ENCODE measurements around the gene FBXW10. TPM values are rescaled to one million over a fixed set of nuclear protein-coding genes. Genes with fewer than 3 reads are reported as not detected.
A peak's percentile ranks its signal among the peaks of the same experiment; 100 is the strongest.
"Not testable (repeated sequence)": the region's sequence is repeated elsewhere in the genome, so short reads cannot be mapped to it uniquely, and the experiment has no call there.

FBXW10 gene
- total RNA-seq, 4 donors from 2014 or later, result 0.09 to 0.19 TPM; not detected in 2

- DNase-seq; H3K4me1 ChIP-seq; H3K27me3 ChIP-seq; H3K36me3 ChIP-seq; H3K4me3 ChIP-seq; H3K27ac ChIP-seq; intact Hi-C loops (cut with DNase I); H3K9me3 ChIP-seq: not testable (repeated sequence)
- WGBS, 2 donors, result 80 to 94% methylated on average over 2 to 3 of the region's 6 CpGs
Measured at GRCh38 chr17:18760221-18760620, 16.4 kb downstream of the FBXW10 start.

- H3K4me3 ChIP-seq; H3K27me3 ChIP-seq; DNase-seq; H3K27ac ChIP-seq; H3K36me3 ChIP-seq; H3K9me3 ChIP-seq; H3K4me1 ChIP-seq; intact Hi-C loops (cut with DNase I): not testable (repeated sequence)
- 88 to 100% methylated on average over 1 of the region's 4 CpGs for WGBS, 2 donors
Measured at GRCh38 chr17:18770572-18770971, 26.7 kb downstream of the FBXW10 start.

GRCh38 chr17:18771066-18771465 is 27.2 kb downstream of the FBXW10 start:
- not testable (repeated sequence) for H3K9me3 ChIP-seq

GRCh38 chr17:18772471-18772870 is 28.6 kb downstream of the FBXW10 start:
- H3K9me3 ChIP-seq, result no peaks in the 10 kb centered on the region
- 70 to 81% methylated on average over 7 of the region's 7 CpGs for WGBS, 2 donors
- no peaks in the 10 kb centered on the region for H3K36me3 ChIP-seq
- no peaks in the 10 kb centered on the region for H3K4me1 ChIP-seq
- H3K27me3 ChIP-seq, result no peaks in the 10 kb centered on the region
- TF ChIP-seq POLR2A (IDR thresholded peaks at IDR 0.05), result no peak
- TF ChIP-seq CTCF (IDR thresholded peaks at IDR 0.05), result no peak
- H3K4me3 ChIP-seq, result no peak overlapping the region
- H3K27ac ChIP-seq, result no peak overlapping the region
- intact Hi-C loops (cut with DNase I), result no loop called here
- no peak for DNase-seq

More at GRCh38 chr17:18771066-18771465, 27.2 kb downstream of the FBXW10 start:
- 43 to 49% methylated on average over 4 of the region's 4 CpGs for WGBS, 2 donors
- H3K27me3 ChIP-seq; H3K27ac ChIP-seq; H3K4me1 ChIP-seq; intact Hi-C loops (cut with DNase I); H3K36me3 ChIP-seq; DNase-seq; H3K4me3 ChIP-seq: not testable (repeated sequence)

- 0% methylated on average over 1 of the region's 56 CpGs for WGBS, 2 donors
- Histone ChIP-seq H3K27ac (peak within 1 kb of the TSS; percentile 85 to 93 (median 91)), H3K4me1 (peaks cover 3 to 38% (median 4%) of the 10 kb centered on the region in 3 donors), H3K4me3 (peak within 1 kb of the TSS; percentile 40 to 78 (median 66))
- DNase-seq, result peak; percentile 92
- H3K27me3 ChIP-seq; H3K9me3 ChIP-seq; intact Hi-C loops (cut with DNase I); H3K36me3 ChIP-seq: not testable (repeated sequence)
- TF ChIP-seq POLR2A (IDR thresholded peaks at IDR 0.05), result peak in 3 of 4 donors; percentile 39 to 87 (median 55)
Measured at GRCh38 chr17:18780991-18781718, 37.3 kb downstream of the FBXW10 start, which contains the start of gene TVP23B. Gene TVP23B (plus strand): TSS chr17:18781183. CDS start chr17:18781294, 111 bp downstream.

GRCh38 chr17:18781805-18782204 is 38.0 kb downstream of the FBXW10 start:
- H3K9me3 ChIP-seq; DNase-seq; H3K36me3 ChIP-seq; intact Hi-C loops (cut with DNase I); H3K27me3 ChIP-seq: not testable (repeated sequence)
- Histone ChIP-seq H3K27ac (peak overlapping the region in 3 of 4 donors; percentile 85 to 93 (median 91)), H3K4me1 (peaks cover 3 to 38% (median 4%) of the 10 kb centered on the region in 3 donors), H3K4me3 (peak overlapping the region in 3 of 4 donors; percentile 60 to 78 (median 72))
- WGBS, 2 donors, result no CpG with 5 or more reads among the region's 5 CpGs

- H3K4me3 ChIP-seq; H3K9me3 ChIP-seq; H3K27me3 ChIP-seq; DNase-seq; H3K36me3 ChIP-seq; intact Hi-C loops (cut with DNase I): not testable (repeated sequence)
- H3K27ac ChIP-seq, result peak overlapping the region in 1 of 4 donors; percentile 2
- WGBS, 2 donors, result 86 to 95% methylated on average over 1 of the region's 1 CpG
- peaks cover 3 to 35% (median 4%) of the 10 kb centered on the region in 3 donors for H3K4me1 ChIP-seq
Measured at GRCh38 chr17:18785933-18786332, 42.1 kb downstream of the FBXW10 start.

GRCh38 chr17:18786890-18787289 is 43.0 kb downstream of the FBXW10 start:
- H3K9me3 ChIP-seq; H3K4me3 ChIP-seq; H3K27me3 ChIP-seq; H3K27ac ChIP-seq; H3K36me3 ChIP-seq; intact Hi-C loops (cut with DNase I); DNase-seq: not testable (repeated sequence)
- peaks cover 3 to 35% (median 4%) of the 10 kb centered on the region in 3 donors for H3K4me1 ChIP-seq
- WGBS, 2 donors, result 71 to 73% methylated on average over 3 of the region's 5 CpGs
